GM12878 (cell line): ENCODE data around the gene HECTD3. TPM values are rescaled to one million over a fixed set of nuclear protein-coding genes. Genes with fewer than 3 reads are reported as not detected.

Source experiments
- ATAC-seq: fragments of 200-7000 bp; cut with Tn5 transposase; 3 replicates; pipeline ENCODE4 v1.9.1; 2020; ENCODE audit warnings: mild to moderate bottlenecking, moderate library complexity
- BruUV-seq: library from RNA; stranded (reverse); fragments of 400-500 nt; replicated peaks from 2 replicates; lab custom pipeline; 2021; lab: Mats Ljungman, UMichigan
- CTCF ChIA-PET: fragments of 300-600 bp; sonication (Branson Sonifier 250); formaldehyde crosslinking; extraction: SDS; loops from one replicate; lab custom pipeline; 2021; ENCODE audit warnings: inconsistent platforms; lab: Yijun Ruan, JAX
- POLR2A ChIA-PET: fragments of 350-600 bp; formaldehyde crosslinking; extraction: SDS; loops from one replicate; lab custom pipeline; 2021; ENCODE audit warnings: inconsistent platforms; lab: Charles Lee
- RAD21 ChIA-PET: fragments of 300-600 bp; sonication (Branson Sonifier 250); formaldehyde crosslinking; loops from one replicate; lab custom pipeline; 2023; ENCODE audit warnings: antibody characterized with exemption; ENCODE audit not compliant: unreplicated experiment; lab: Charles Lee
- SMC1A ChIA-PET: fragments of 300-600 bp; sonication (Branson Sonifier 250); formaldehyde crosslinking; loops from one replicate; lab custom pipeline; 2023; ENCODE audit not compliant: unreplicated experiment, uncharacterized antibody; lab: Charles Lee
- DNase-seq: peaks from one replicate; pipeline ENCODE4 v3.0.0-alpha.2; 2011; ENCODE audit warnings: low read depth, low spot score
- FAIRE-seq: peaks from 3 replicates; lab custom pipeline; 2011; peaks lifted over from hg19 to GRCh38; lab: Jason Lieb, UNC
- H2AFZ ChIP-seq: 2 replicates; pipeline ENCODE4 v1.6.0; 2011; ENCODE audit warnings: low read depth, low read length, control low read depth; ENCODE audit not compliant: control insufficient read depth
- H3K27ac ChIP-seq: 2 replicates; pipeline ENCODE4 v1.5.1; 2011; ENCODE audit warnings: control low read depth; ENCODE audit not compliant: control insufficient read depth, insufficient read depth
- H3K27me3 ChIP-seq, 2 experiments: replicated peaks in 1 of 2; 2 replicates each; pipeline versions ENCODE4 v1.6.0 to v1.6.1; 2011; ENCODE audit warnings: low read length in 1 of 2; ENCODE audit not compliant: control insufficient read depth in 2 of 2, insufficient read depth in 2 of 2
- H3K36me3 ChIP-seq, 2 experiments: 2 replicates each; pipeline ENCODE4 v1.5.1; 2011; ENCODE audit warnings: low read length in 1 of 2; ENCODE audit not compliant: control insufficient read depth in 2 of 2, insufficient read depth in 2 of 2
- H3K4me1 ChIP-seq: 2 replicates; pipeline ENCODE4 v1.6.1; 2011; ENCODE audit warnings: mild to moderate bottlenecking, low read length, moderate library complexity, mixed read lengths; ENCODE audit not compliant: control insufficient read depth, insufficient read depth
- H3K4me2 ChIP-seq: 2 replicates; pipeline ENCODE4 v1.6.0; 2011; ENCODE audit warnings: control low read depth; ENCODE audit not compliant: control insufficient read depth, insufficient read depth
- H3K4me3 ChIP-seq: fragments of 200-600 bp; sonication (generic); 2 replicates; pipeline ENCODE4 v1.5.1; 2016
- H3K79me2 ChIP-seq: 2 replicates; pipeline ENCODE4 v1.6.0; 2011; ENCODE audit warnings: low read length; ENCODE audit not compliant: control insufficient read depth, insufficient read depth
- H3K9ac ChIP-seq: 2 replicates; pipeline ENCODE4 v1.8.0; 2011; ENCODE audit warnings: low read length, control low read depth, mixed read lengths; ENCODE audit not compliant: control insufficient read depth, insufficient read depth
- H3K9me3 ChIP-seq: replicated peaks from 3 replicates; pipeline ENCODE4 v1.5.1; 2011; ENCODE audit warnings: mild to moderate bottlenecking, low read length; ENCODE audit not compliant: control insufficient read depth, insufficient read depth
- H4K20me1 ChIP-seq: 2 replicates; pipeline ENCODE4 v1.6.0; 2011; ENCODE audit not compliant: control insufficient read depth, insufficient read depth
- E2F4 ChIP-seq: IDR thresholded peaks from 2 replicates; pipeline ENCODE4 v1.6.1; 2012; ENCODE audit warnings: low read depth, low read length, improper control_type of control experiment
- E4F1 ChIP-seq: fragments of 450-650 bp; IDR thresholded peaks from 2 replicates; pipeline ENCODE4 v1.6.1; 2018; ENCODE audit warnings: borderline replicate concordance, mild to moderate bottlenecking; ENCODE audit not compliant: partially characterized antibody
- MXI1 ChIP-seq: fragments of 150-350 bp; IDR thresholded peaks from 2 replicates; pipeline ENCODE4 v1.6.1; 2011; ENCODE audit warnings: low read depth, mild to moderate bottlenecking, inconsistent platforms, low read length, improper control_type of control experiment
- NR2F1 ChIP-seq: fragments of 450-650 bp; conservative IDR thresholded peaks from 2 replicates; pipeline ENCODE4 v1.6.1; 2017; ENCODE audit warnings: mild to moderate bottlenecking
- POU2F2 ChIP-seq: IDR thresholded peaks from 3 replicates; pipeline ENCODE4 v1.6.1; 2011; ENCODE audit warnings: low read depth, mild to moderate bottlenecking, low read length, borderline replicate concordance
- SRF ChIP-seq, 2 experiments: IDR thresholded peaks; 2 replicates each; pipeline ENCODE4 v1.6.1; 2011; ENCODE audit warnings: low read depth in 2 of 2, low read length in 2 of 2, mild to moderate bottlenecking in 1 of 2, moderate library complexity in 1 of 2
- STAT1 ChIP-seq: fragments of 450-650 bp; conservative IDR thresholded peaks from 2 replicates; pipeline ENCODE4 v1.6.1; 2014; ENCODE audit warnings: antibody characterized with exemption, mild to moderate bottlenecking
- WGBS: methylation state at CpG from one replicate; pipeline ENCODE4 v1.1.6; 2016; ENCODE audit warnings: low lambda C conversion rate; ENCODE audit not compliant: insufficient replicate concordance, insufficient coverage; ENCODE audit errors: missing lambda C conversion rate; 5-methylcytosine and 5-hydroxymethylcytosine counted together
- in situ Hi-C: fragments of 300-500 bp; cut with MboI; formaldehyde crosslinking; loops from 9 replicates; pipeline ENCODE4 v1.14.3; 2018; ENCODE audit warnings: mixed read lengths
- intact Hi-C: fragments of 100-400 bp; cut with micrococcal nuclease; formaldehyde crosslinking; loops from one replicate; pipeline ENCODE4 v1.14.2; 2022; ENCODE audit not compliant: unreplicated experiment
- polyA plus RNA-seq, 11 experiments: library from polyadenylated mRNA; depleted of rRNA in 4 of 11; unstranded in 6 of 11; stranded (reverse) in 5 of 11; fragments of >200 nt; fragmentation: Nextera tagmentation in 4 of 11; fragmentation: Illumina TruSeq in 1 of 11; extraction: Ambion mirVana in 4 of 11; extraction: Trizol in 1 of 11; gene quantifications; 1 replicate in 1 of 11; 2 replicates in 10 of 11; pipeline versions ENCODE4 v1.2.1 to v1.2.3, GENCODE V29; 2011 to 2016; ENCODE audit warnings: inconsistent platforms in 2 of 11, missing spikeins in 2 of 11, low read depth in 1 of 11
- total RNA-seq, 4 experiments: library from RNA; depleted of rRNA in 3 of 4; stranded (reverse); fragments of >200 nt in 3 of 4; fragmentation: Illumina TruSeq in 1 of 4; extraction: Trizol in 1 of 4; gene quantifications; 2 replicates each; pipeline versions ENCODE4 v1.2.1 to v1.2.3, GENCODE V29; 2013 to 2021

The HECTD3 gene
- total and polyA plus RNA-seq, 10 of the 15 experiments (the other 5 are each of a cell fraction or from before 2014, with no cell fraction given), result 3.4 to 30.4 (median 22.6) TPM

GRCh38 chr1:45047032-45047431 lies 35.9 kb upstream of the HECTD3 start:
- intact Hi-C loops, result no loop called here
- no peak for TF ChIP-seq MXI1
- no peak for TF ChIP-seq POU2F2
- TF ChIP-seq NR2F1, result no peak
- no peak for TF ChIP-seq STAT1
- TF ChIP-seq SRF (IDR thresholded peaks at IDR 0.05; ENCODE audit: low read depth in 2 of 2, low read length in 2 of 2), result no peak
- TF ChIP-seq E4F1, result no peak
- no peak for TF ChIP-seq E2F4
- SMC1A ChIA-PET, result no interaction called here
- RAD21 ChIA-PET, result no interaction called here
- ATAC-seq (no peak), FAIRE-seq (no peak), DNase-seq (no peak)
- POLR2A ChIA-PET, result interaction anchor here (0.6 kb wide), 1 partner anchor 285 kb away, joined by 3 read pairs; no protein-coding TSS in a partner anchor
- no peak overlapping the region for H3K9ac ChIP-seq
- no peak overlapping the region for H3K27ac ChIP-seq
- no TSS peak for BruUV-seq
- no peak overlapping the region for H3K4me2 ChIP-seq
- peaks cover 14% of the 10 kb centered on the region for H3K4me1 ChIP-seq
- no peaks in the 10 kb centered on the region for H4K20me1 ChIP-seq
- 75% methylated on average over 5 of the region's 5 CpGs for WGBS
- no peak overlapping the region for H3K4me3 ChIP-seq
- in situ Hi-C loops, result no loop called here
- no peaks in the 10 kb centered on the region for H3K27me3 ChIP-seq
- CTCF ChIA-PET, result interaction anchor here (0.7 kb wide), 1 partner anchor 187 kb away, joined by 4 read pairs; no protein-coding TSS in a partner anchor
- no peaks in the 10 kb centered on the region for H3K79me2 ChIP-seq
- H2AFZ ChIP-seq, result no peak overlapping the region
- H3K36me3 ChIP-seq, result no peaks in the 10 kb centered on the region
- no peaks in the 10 kb centered on the region for H3K9me3 ChIP-seq
